HG02870 (cell line): ENCODE results near the gene FGF19.

Experiments used
- ATAC-seq: cut with Tn5 transposase; IDR thresholded peaks from one replicate; pipeline ENCODE4 v1.9.1; 2021; ENCODE audit warnings: mild to moderate bottlenecking, moderate library complexity; ENCODE audit not compliant: unreplicated experiment

The FGF19 gene

GRCh38 chr11:69718912-69719311 lies 15.1 kb upstream of the FGF19 start:
- ATAC-seq = no peak

- no peak for ATAC-seq
Observed at GRCh38 chr11:69718147-69718546, 14.3 kb upstream of the FGF19 start.

GRCh38 chr11:69716891-69717747 lies 13.3 kb upstream of the FGF19 start:
- ATAC-seq = no peak

GRCh38 chr11:69716099-69716498 lies 12.3 kb upstream of the FGF19 start:
- no peak for ATAC-seq

- no peak for ATAC-seq
Observed at GRCh38 chr11:69715446-69715845, 11.6 kb upstream of the FGF19 start.

GRCh38 chr11:69711822-69712801 lies 8.3 kb upstream of the FGF19 start:
- no peak for ATAC-seq

GRCh38 chr11:69708736-69709401 lies 5.0 kb upstream of the FGF19 start:
- ATAC-seq = no peak

GRCh38 chr11:69707176-69707575 lies 3.4 kb upstream of the FGF19 start:
- ATAC-seq = no peak

GRCh38 chr11:69705901-69706787 lies 2.3 kb upstream of the FGF19 start:
- ATAC-seq = no peak

- no peak for ATAC-seq
Observed at GRCh38 chr11:69705351-69705811, 1.6 kb upstream of the FGF19 start.

- no peak for ATAC-seq
Observed at GRCh38 chr11:69704508-69705253, 859 bp upstream of the FGF19 start.

- no peak for ATAC-seq
Observed at GRCh38 chr11:69703453-69703767, 412 bp downstream of the FGF19 start.

- no peak for ATAC-seq
Observed at GRCh38 chr11:69702769-69703452, 911 bp downstream of the FGF19 start.

GRCh38 chr11:69702239-69702691 lies 1.6 kb downstream of the FGF19 start:
- no peak for ATAC-seq

- ATAC-seq = no peak
Observed at GRCh38 chr11:69700278-69701140, 3.3 kb downstream of the FGF19 start.

- ATAC-seq = no peak
Observed at GRCh38 chr11:69699213-69699612, 4.6 kb downstream of the FGF19 start.

- no peak for ATAC-seq
Observed at GRCh38 chr11:69698362-69698761, 5.5 kb downstream of the FGF19 start.

GRCh38 chr11:69697861-69698260 lies 6.0 kb downstream of the FGF19 start:
- ATAC-seq = no peak
